HTR-8/SVneo (cell line): Measurements from ENCODE around the gene FHOD3.

Experiments used
- DNase-seq: peaks from one replicate; pipeline ENCODE4 v3.0.0; 2011; ENCODE audit warnings: low spot score, mixed read lengths; ENCODE audit not compliant: insufficient read length
- FAIRE-seq: peaks from 2 replicates; lab custom pipeline; 2011; peaks lifted over from hg19 to GRCh38; lab: Jason Lieb, UNC

The FHOD3 gene

GRCh38 chr18:36561046-36561445, 263.5 kb downstream of the FHOD3 start:
- DNase-seq: no peak
- FAIRE-seq: no peak

- FAIRE-seq (no peak), DNase-seq (no peak)
Observed at GRCh38 chr18:36564841-36565240, 267.3 kb downstream of the FHOD3 start.

GRCh38 chr18:36567800-36568199, 270.3 kb downstream of the FHOD3 start:
- DNase-seq (no peak), FAIRE-seq (no peak)

DNA sequence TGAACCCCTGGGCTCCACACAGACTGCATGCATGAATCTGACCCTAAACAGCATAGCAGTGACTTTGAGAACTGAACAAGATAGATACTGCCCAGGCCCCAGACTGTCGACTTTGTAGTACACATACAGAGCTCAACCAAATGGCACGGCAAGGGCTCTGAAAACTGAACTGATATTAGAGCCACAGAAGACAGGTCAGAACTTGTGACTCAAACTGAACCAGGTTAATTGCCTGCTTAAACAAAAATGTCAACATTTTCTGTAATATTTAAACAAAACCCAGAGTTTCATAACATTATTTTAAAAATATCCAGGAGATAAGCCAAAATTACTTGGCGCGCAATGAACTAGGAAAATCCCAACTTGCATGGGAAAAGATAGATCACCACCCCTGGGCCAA, 271.0 kb downstream of the FHOD3 start:
- FAIRE-seq (no peak), DNase-seq (no peak)

GRCh38 chr18:36572135-36572856, 274.8 kb downstream of the FHOD3 start:
- DNase-seq (no peak), FAIRE-seq (no peak)

DNA sequence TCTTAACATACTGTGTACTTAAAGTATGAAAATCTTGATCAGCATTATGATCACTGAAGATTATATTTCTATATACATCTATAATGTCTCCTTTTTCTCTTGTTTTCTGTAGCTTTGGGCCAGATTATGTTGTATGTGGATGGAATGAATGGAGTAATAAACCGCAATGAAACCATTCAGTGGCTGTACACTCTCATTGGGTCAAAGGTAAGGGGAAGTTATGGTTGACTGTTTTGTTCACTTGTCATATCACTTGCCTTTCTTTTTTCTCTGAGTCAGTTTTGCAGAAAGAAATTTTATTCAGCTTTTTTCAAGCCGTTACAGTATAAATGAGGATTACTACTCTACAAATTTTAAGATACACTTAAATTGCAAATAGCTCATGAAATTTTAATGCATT, 278.8 kb downstream of the FHOD3 start:
- DNase-seq (no peak), FAIRE-seq (no peak)

DNA sequence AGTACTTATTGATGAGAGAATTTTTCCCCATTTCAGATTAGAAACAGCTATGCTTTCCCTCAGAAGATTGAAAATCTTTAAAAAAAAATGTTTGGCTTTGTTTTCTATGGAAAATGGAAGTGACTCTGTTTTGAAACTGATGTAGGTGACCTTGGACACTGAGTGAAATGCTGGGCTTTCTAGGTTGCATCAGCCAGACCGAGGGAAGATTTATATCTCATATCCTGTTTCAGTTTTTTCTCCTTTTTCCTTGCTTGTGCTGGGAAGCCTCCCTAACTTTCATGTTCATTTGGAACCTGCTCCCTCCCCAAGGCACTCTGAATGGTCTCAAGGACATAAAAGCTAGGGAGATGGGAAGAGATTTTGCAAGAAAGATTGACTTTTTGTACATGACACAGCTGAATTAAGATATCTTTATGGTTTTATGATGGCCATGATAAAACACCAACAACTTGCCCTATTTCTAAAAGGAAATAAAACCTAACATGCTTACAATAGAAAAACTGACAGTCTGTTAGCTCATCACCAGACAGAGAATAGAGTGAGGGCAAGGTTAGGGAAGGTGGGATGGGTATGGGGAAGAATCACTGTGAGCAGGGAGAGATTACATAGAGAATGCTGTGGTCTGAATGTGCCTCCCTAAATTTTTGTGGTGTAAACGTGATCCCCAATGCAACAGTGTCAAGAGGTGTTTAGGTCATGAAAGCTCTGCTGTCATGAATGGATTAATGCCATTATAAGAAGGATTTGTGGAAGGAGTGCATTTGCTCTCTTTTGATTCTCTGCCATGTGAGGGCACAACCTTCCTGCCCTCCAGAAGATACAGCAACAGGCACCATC, 281.6 kb downstream of the FHOD3 start:
- DNase-seq (no peak), FAIRE-seq (no peak)

- FAIRE-seq: no peak
- no peak for DNase-seq
Observed at GRCh38 chr18:36580266-36580665, 282.8 kb downstream of the FHOD3 start.

- no peak for DNase-seq
Observed at GRCh38 chr18:36580874-36581750, 283.6 kb downstream of the FHOD3 start.

DNA sequence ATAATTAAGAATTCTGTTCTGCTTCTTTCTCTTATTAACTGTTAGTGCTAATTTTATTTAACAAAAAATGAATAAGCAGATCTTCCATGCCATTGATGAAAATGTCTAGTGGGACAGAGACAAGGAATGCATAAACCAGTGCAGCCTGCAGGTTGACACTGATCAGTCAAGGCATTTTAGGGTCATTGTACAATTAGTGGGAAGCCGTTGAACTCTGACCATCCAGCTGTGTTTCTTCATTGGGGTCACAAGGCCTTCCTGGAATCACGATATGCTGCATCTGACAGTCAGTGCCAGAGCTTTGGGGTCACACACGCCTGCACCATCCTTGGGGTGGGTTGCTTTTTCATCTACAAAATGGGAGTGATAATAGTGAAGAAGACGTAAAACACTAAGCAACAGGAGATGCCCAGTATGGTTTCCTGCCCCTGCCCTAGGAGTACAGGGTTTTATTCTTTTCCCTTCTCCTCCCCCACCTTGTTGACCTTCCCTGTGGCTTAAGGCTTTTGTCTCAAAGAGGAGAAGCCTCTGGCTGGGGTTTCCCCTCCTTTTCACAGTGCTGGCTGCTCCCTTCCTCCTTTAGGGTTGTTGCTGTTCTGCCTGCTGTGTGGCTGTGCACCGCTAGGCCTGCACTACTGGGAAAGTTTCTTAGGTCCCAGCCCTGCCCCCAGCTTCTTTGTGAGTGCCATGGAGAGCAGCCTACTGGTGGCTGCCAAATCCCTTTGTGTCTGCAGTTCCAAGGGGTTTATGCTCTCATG, 285.7 kb downstream of the FHOD3 start:
- DNase-seq (no peak), FAIRE-seq (no peak)

More at GRCh38 chr18:36580874-36581750, 283.6 kb downstream of the FHOD3 start:
- FAIRE-seq: no peak

DNA sequence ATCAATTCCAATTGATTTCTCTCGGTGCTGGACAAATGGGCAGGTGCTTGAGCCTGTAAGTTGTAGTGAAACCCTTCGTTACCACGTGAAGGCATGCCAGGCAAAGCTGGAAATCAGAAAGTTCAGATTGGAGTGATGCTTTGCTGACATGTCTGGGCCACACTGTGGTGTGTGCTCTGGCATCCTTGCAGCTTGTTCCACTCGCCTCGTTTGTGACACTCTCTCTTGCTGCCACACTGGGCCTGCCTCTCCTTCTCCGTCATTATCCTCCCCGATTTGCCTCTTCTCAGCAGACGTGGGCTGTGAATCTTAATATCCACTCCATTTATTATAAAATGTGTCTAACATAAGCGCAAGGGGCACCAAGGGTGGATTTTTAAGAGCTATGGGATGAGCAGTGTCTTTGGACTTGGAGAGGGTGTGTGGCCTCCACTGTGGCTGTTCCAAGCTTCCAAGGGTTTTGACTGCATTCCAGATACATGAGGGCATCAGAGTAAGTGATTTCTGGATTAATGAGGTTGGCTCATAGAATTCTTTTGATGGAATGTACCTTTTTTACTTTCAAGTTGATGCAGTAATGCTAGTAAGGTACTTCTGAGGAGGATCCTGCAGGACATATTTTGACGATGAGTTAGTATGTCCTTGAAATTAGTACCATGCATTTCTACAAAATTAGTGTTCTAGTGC, 292.5 kb downstream of the FHOD3 start:
- DNase-seq (no peak), FAIRE-seq (no peak)

DNA sequence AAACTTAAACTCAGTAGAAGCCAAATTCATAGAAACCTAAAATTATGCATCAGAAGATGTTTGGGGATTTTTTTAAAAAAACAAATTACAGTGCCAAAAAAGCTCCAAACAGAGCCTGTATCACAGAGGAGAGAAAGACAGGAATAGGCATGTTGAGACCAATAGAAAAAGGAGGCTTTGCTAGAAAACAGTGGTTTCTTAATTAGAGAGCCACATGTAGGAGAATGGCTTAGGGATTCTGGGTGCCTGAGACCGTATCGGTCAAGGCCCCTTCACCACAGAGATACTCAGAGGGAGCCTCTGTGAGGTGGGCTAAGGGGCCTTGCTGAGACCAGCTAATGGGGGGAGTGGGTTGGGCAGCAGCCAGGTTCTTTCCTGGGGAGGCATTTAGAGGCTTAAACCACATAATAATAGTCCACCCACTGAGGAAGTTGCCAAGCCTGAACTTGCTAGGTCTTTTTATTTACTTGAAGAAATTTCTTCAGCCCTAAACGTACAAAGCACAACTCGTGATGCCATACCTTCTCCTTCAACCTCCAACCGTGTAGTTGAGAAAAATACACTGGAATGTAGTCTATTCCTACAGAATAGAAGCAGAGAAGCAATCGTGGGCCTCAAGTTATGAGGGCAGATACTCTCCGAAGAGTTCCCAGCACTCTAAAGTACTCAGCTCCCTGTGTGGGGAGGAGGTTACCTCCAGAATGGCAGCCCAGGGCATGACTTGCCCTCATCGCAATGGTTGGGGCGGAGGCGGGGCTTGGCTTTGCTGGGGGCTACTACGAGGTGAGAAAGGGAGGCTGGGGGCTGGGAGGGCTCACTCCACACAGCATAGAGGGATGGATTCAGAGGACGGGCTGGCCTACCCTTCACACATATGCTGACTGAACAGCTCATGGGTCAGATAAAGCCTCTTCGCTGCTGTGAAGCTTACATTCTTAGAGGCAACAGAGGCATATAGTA, 293.4 kb downstream of the FHOD3 start:
- FAIRE-seq: no peak
- DNase-seq: no peak

- FAIRE-seq (no peak), DNase-seq (no peak)
Observed at GRCh38 chr18:36592282-36592681, 294.8 kb downstream of the FHOD3 start.

DNA sequence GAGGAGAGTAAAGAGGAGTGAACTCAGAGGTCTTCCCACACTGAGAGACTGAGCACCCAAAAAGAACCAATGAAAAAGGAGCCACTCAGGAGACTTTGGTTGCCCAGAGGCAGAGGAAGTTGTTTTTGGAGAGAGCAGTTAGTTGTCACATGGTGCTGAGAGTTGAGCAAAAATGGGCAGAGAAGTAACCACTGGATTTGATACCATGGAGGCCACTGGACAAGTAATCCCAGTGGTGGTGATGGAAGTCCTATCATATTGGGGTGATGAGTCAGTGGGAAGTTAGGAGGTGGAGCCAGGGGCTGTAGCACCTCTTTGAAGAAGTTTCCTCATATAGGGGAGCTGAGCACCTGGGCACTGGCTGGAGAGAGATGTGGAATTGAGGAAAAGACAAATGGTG, 295.5 kb downstream of the FHOD3 start:
- no peak for DNase-seq
- no peak for FAIRE-seq

- DNase-seq (no peak), FAIRE-seq (no peak)
Observed at GRCh38 chr18:36593641-36594040, 296.1 kb downstream of the FHOD3 start.

GRCh38 chr18:36594621-36595020, 297.1 kb downstream of the FHOD3 start:
- no peak for FAIRE-seq
- no peak for DNase-seq

DNA sequence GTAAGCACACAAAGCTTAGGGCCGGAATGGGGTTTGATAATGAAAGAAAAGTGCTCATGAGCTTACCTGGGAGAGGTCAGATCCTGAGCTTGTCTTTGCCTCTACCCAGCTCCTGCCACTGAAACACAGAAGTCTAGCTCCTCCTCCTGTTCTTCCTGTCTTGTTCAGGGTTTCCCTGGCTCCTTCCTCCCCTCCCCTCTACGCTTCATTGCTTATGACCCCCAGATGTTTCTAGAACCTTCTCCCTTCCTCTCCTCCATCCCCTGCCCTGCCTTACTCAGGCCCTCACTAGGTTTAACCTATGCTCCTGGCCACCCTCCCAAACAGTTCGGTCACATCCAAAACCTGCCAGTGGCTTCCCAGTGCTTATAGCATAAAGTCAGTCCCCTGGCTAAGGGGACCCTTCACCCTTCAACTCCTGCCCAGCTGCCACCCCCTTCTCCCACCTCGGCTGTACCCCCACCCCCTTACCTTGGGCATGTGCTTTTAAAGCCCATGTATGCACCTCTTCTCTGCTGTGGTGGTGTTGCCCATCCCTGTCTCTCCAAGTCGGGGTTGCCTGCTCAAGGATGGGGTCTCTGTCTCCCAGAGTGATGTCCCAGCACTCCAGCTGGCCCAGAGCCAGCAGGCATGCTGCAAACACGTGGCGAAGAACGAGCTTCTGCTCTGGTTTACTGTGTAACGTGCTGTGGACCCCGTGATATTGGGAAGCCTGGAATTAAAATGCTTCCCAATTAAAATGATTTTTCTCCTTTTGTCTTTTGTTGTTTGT, 297.7 kb downstream of the FHOD3 start:
- FAIRE-seq: no peak
- no peak for DNase-seq

DNA sequence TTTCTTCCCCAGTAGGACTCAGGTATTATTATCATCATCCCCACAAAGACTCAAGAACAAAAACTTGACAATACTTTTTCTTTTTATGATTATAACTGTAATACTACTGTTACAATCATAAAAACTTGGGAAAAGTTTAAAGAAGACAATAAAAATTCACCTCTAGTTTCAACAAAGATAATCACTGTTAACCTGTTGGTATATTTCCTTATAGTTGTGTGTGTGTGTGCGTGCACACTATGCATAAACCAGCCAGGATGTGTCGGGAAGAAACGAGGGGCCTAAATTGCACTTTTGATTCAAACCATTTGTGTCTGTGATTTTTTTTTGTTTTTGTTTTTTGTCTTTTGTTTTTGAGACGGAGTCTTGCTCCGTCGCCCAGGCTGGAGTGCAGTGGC, 298.3 kb downstream of the FHOD3 start:
- no peak for FAIRE-seq
- DNase-seq: no peak
